LoVo (cell line): ENCODE data around the gene ACO1.

Experiments
- DNase-seq: peaks from one replicate; pipeline ENCODE4 v3.0.0-alpha.2; 2016; ENCODE audit warnings: low spot score

The ACO1 gene

GRCh38 chr9:32382565-32383320 is 1.7 kb upstream of the ACO1 start:
- no peak for DNase-seq

- DNase-seq, result no peak
Observed at GRCh38 chr9:32384002-32384363, 460 bp upstream of the ACO1 start.

GRCh38 chr9:32385152-32385884 is 875 bp downstream of the ACO1 start:
- no peak for DNase-seq

GRCh38 chr9:32385885-32386283 is 1.4 kb downstream of the ACO1 start:
- DNase-seq, result no peak

GRCh38 chr9:32387256-32387655 is 2.8 kb downstream of the ACO1 start:
- no peak for DNase-seq

GRCh38 chr9:32389365-32389764 is 4.9 kb downstream of the ACO1 start:
- DNase-seq, result no peak

- no peak for DNase-seq
Observed at GRCh38 chr9:32393911-32394310, 9.5 kb downstream of the ACO1 start.

- DNase-seq, result no peak
Observed at GRCh38 chr9:32394381-32395049, 10.1 kb downstream of the ACO1 start.

GRCh38 chr9:32395510-32396216 is 11.2 kb downstream of the ACO1 start:
- DNase-seq, result no peak

GRCh38 chr9:32398207-32398606 is 13.8 kb downstream of the ACO1 start:
- DNase-seq, result no peak

- no peak for DNase-seq
Observed at GRCh38 chr9:32399110-32399815, 14.8 kb downstream of the ACO1 start.

- DNase-seq, result no peak
Observed at GRCh38 chr9:32401488-32401887, 17.0 kb downstream of the ACO1 start.

GRCh38 chr9:32403567-32404260 is 19.3 kb downstream of the ACO1 start:
- DNase-seq, result no peak

GRCh38 chr9:32404402-32404801 is 20.0 kb downstream of the ACO1 start:
- DNase-seq, result no peak

- no peak for DNase-seq
Observed at GRCh38 chr9:32404856-32405255, 20.4 kb downstream of the ACO1 start.

- DNase-seq, result no peak
Observed at GRCh38 chr9:32405506-32405905, 21.1 kb downstream of the ACO1 start.

- no peak for DNase-seq
Observed at GRCh38 chr9:32406046-32406445, 21.6 kb downstream of the ACO1 start.

GRCh38 chr9:32411753-32412152 is 27.3 kb downstream of the ACO1 start:
- DNase-seq, result no peak

- no peak for DNase-seq
Observed at GRCh38 chr9:32412440-32412839, 28.0 kb downstream of the ACO1 start.

- DNase-seq, result no peak
Observed at GRCh38 chr9:32413424-32413823, 29.0 kb downstream of the ACO1 start.

GRCh38 chr9:32414856-32415255 is 30.4 kb downstream of the ACO1 start:
- DNase-seq, result no peak
